TTC549 (cell line): ENCODE measurements around the gene GFRA1.

Source experiments
- FAIRE-seq: peaks from 2 replicates; lab custom pipeline; 2012; peaks lifted over from hg19 to GRCh38; lab: Jason Lieb, UNC

The GFRA1 gene, protein sequence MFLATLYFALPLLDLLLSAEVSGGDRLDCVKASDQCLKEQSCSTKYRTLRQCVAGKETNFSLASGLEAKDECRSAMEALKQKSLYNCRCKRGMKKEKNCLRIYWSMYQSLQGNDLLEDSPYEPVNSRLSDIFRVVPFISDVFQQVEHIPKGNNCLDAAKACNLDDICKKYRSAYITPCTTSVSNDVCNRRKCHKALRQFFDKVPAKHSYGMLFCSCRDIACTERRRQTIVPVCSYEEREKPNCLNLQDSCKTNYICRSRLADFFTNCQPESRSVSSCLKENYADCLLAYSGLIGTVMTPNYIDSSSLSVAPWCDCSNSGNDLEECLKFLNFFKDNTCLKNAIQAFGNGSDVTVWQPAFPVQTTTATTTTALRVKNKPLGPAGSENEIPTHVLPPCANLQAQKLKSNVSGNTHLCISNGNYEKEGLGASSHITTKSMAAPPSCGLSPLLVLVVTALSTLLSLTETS

GRCh38 chr10:116272440-116273283 is at the start of gene GFRA1:
GFRA1 (minus strand) TSS chr10:116273206; CDS start chr10:116272029, 1,177 bp downstream.
- no peak for FAIRE-seq

- no peak for FAIRE-seq
These were observed 43.5 kb upstream of the GFRA1 start for GRCh38 chr10:116316503-116316902.

GRCh38 chr10:116312548-116312947 is 39.5 kb upstream of the GFRA1 start:
- FAIRE-seq = no peak

DNA sequence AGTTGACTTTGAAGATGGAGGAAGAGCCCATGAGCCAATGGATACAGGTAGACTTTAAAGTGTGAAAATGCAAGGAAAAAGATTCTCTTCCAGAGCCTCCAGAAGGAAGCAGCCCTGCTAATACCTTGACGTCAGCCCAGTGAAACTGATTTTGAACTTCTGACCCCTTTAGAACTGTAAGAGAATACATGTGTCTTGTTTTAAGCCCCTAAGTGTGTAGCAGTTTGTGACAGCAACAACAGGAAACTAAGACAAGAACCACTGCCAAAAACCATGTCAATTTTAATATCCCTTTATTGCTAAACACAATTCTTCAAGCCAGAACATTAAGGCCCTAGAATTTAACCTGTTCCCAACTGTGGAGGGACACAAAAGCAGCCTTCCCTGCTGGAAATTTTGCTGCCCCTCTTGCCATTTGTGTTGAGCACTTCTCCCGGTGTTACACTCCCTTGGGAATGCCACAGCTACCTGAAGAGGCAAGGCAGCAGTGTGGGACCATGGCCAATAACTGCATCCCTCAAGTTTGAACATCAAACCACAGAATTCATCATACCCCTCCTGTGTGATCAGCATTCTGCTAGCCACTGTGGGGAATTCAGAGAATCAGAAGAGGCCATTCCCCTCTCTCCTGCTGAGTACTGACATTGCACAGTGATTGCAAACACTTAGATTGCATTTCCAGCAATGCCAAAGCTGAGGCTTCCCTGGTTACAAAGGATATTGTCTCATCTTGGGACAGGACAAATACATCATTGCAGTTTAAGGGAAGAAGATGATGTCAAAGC is 38.9 kb upstream of the GFRA1 start:
- FAIRE-seq = no peak

- no peak for FAIRE-seq
These were observed 38.0 kb upstream of the GFRA1 start for GRCh38 chr10:116311016-116311415.

DNA sequence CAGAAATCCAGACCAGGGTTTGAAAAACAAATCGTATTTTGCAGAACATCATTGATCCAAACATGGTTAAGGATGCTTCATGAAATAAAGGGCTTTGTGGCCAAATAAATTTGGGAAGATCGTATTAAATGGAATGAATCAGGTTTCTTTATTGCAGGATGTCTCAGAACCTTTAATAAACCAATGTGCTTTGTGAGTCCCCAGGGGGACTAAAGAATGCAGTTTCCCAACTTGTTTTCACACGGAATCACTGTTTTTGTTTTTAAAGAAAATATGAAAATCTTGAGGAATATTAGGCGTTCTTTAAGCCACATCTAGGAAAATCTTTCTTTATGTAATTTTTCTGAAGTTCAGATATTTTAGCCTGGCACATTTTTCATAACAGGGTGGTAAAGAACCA is 34.4 kb upstream of the GFRA1 start:
- no peak for FAIRE-seq

DNA sequence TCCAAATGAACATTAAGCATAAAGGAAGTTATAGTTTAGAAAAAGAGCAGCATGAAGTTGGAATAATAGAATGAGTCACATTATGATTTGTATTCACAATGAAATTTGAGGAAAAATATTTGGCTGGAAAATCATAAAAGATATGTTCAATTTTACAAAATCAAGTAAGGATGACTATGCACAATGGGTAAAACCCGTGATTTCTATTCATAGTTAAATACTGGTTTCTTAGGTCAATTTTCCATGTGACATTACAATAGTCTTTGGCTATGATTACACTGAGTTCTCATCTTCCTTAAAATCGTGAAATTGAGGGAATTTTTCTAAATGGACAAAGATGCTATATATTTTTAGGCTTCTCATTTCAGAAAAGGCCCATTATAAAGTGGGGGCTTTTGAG is 33.8 kb upstream of the GFRA1 start:
- FAIRE-seq = no peak

GRCh38 chr10:116304923-116305322 is 31.9 kb upstream of the GFRA1 start:
- FAIRE-seq = no peak

DNA sequence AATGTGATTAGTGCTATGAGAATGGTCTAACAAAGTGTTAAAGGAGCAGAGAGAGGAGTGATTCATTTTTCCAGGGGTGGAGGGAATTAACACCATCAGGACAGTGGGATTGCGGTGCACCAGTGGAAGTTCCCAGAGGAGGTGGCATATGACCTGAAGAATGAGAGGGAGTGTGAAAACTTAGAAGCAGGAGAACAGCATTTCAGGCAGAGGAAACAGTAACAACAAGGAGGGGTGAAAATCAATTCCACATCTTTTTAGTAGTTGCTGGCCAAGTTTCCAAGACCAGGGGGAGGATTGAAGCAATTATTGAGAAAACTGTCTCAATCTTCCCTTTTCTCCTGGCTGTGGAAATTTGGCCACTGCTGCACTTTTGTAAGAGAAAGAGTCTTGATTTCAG is 27.5 kb upstream of the GFRA1 start:
- no peak for FAIRE-seq

DNA sequence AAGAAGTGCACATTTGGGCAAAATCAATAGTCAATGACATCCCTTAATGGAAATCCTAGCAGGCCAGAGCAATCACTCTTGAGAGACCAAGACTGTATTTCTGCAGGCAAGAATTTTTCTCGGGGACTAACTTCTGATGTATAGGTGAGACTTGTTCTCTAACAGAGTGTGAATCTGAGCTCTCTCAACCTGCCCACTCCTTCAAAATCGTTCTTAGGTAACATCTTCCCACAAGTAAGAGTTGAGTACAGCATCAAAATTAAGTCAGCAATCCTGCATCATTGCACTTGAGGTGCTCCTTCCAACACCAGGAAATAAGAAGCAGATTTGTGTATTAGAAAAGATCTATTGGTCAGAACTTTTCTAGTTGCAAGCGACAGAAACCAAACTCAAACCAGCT is 25.6 kb upstream of the GFRA1 start:
- FAIRE-seq = no peak

DNA sequence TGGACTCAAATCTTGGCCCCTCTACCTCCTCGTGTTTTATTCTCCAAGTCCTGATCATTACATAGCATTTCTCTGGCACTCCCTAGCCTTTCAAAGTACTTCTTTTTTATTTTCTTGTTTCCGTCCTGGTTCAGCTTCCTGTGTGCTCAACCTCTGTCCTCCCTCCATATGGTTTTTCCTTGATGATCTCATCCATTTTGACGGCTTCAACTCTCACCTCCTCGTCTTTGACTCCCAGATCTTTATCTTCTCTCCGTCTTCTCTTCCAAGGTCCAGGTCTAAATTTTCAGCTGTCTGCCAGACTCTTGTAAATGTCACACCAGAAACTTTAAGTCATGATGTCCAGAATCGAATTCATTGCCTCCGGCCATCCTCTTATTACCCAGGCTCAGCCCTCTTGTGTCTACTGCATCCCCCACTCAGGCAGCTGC is 23.3 kb upstream of the GFRA1 start:
- no peak for FAIRE-seq

DNA sequence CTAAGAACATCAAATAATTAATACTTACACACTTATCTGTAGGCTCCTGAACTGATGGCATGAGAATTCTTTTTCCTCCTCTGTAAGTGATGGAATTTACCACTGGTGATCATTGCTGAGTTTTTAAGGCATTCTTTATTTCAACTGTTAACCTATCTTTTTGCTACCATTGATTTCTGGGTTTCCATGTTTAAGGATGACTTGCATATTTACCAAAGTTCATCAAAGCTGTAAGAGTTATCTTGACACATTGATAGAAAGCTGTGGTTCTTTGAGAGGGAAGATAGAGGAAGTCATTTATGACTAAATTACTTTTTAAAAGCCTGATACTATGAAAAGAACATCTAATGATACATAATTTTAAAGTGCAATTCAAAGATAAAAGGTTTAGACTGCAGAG is 19.5 kb upstream of the GFRA1 start:
- FAIRE-seq = no peak

DNA sequence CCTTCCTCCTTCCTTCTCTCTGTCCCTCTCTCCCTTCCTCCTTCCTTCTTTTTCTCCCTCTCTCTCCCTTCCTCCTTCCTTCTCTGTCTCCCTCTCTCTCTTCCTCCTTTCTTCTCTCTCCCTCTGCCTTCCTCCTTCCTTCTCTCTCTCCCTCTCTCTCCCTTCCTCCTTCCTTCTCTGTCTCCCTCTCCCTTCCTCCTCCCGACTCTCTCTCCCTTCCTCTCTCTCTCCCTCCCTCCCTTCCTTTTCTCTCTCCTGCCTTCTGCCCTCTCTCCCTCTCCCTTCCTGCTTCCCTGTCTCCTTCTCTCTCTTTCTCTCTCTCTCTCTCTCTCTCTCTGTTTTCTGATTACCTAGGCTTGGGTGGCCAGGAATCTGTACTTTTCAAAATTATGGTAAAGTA is 16.6 kb upstream of the GFRA1 start:
- no peak for FAIRE-seq

GRCh38 chr10:116287906-116288501 is 15.0 kb upstream of the GFRA1 start:
- FAIRE-seq = peak; percentile 51

GRCh38 chr10:116286626-116287200 is 13.7 kb upstream of the GFRA1 start:
- FAIRE-seq = no peak

GRCh38 chr10:116281775-116282174 is 8.8 kb upstream of the GFRA1 start:
- no peak for FAIRE-seq

DNA sequence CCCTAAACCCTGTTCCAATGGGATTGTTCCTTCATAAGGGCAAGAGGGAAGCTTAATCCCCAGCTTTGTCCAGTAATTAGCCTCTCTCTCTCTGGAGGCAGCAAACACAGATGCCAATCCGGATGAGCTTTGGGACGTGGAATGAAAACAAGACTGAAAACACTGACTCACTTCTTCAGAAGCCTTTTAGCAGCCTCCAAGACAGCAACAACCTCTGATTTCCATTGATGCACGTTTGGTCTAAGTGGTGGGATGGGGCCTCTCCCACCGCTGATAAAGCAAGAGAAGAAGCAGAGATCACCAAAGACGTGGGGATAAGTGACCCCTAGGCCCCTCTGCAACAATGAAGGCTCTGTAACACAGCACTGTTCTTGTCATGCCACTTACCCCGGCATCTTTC is 5.8 kb upstream of the GFRA1 start:
- FAIRE-seq = no peak

DNA sequence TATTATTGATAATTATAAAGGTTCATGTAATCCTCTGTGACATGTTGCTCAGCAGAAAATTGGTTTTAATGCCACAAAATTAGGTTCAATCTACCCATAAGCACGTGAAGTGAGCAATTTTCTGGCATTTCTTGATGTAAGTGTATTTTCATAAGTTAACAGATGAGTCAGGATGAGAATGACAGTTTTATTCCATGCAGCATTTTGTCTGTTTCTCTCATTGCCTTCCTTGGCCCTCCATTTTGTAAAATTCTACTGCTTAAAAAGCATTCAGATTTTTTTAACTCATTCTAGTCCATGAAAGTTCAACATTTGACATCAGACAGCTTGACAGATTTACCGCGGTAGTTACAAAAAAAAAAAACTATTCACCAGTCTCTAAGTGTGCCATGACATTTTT is 4.0 kb upstream of the GFRA1 start:
- FAIRE-seq = no peak

GRCh38 chr10:116274064-116274904 is 1.3 kb upstream of the GFRA1 start:
- no peak for FAIRE-seq

GRCh38 chr10:116271593-116272439 is 1.2 kb downstream of the GFRA1 start:
- no peak for FAIRE-seq
